ENCODE data around the gene CDC42SE1.

Gene CDC42SE1

GRCh38 chr1:151008244-151009205, 50.9 kb downstream of the CDC42SE1 start, which contains the start of gene PRUNE1:
TSS of gene PRUNE1 (plus strand) at chr1:151008449. CDS start at chr1:151008633, 184 bp downstream.
- peak; percentile 98 for DNase-seq

- DNase-seq = no peak
Observed at GRCh38 chr1:151007853-151008243, 51.6 kb downstream of the CDC42SE1 start.

GRCh38 chr1:151006327-151007052, 52.9 kb downstream of the CDC42SE1 start, which contains the start of gene MINDY1:
TSS of gene MINDY1 (minus strand) at chr1:151006902. CDS start at chr1:151002617, 4,285 bp downstream.
- DNase-seq = peak; percentile 49

- no peak for DNase-seq
Observed at GRCh38 chr1:151005729-151006319, 53.6 kb downstream of the CDC42SE1 start.

- no peak for DNase-seq
Observed at GRCh38 chr1:151003180-151003579, 56.2 kb downstream of the CDC42SE1 start.

- DNase-seq = no peak
Observed at GRCh38 chr1:151002611-151003010, 56.8 kb downstream of the CDC42SE1 start.

- no peak for DNase-seq
Observed at GRCh38 chr1:151002051-151002450, 57.4 kb downstream of the CDC42SE1 start.

GRCh38 chr1:151001602-151002001, 57.8 kb downstream of the CDC42SE1 start:
- no peak for DNase-seq

Measured in CD4-positive, alpha-beta T cell treated with Interferon gamma for 1 hour (primary cell).